Neuronal stem cell (in vitro differentiated cells): ENCODE results near the gene CKAP2L.
"Not testable (repeated sequence)": the region's sequence is repeated elsewhere in the genome, so short reads cannot be mapped to it uniquely, and the experiment has no call there.

Experiments used
- DNase-seq: peaks from one replicate; pipeline ENCODE4 v3.0.0-alpha.2; 2013; ENCODE audit warnings: low spot score
- H2AFZ ChIP-seq: one replicate; pipeline ENCODE4 v1.6.1; 2013; ENCODE audit warnings: mild to moderate bottlenecking, low read length, inconsistent platforms
- H2AK5ac ChIP-seq: 2 replicates; pipeline ENCODE4 v1.6.1; 2013; ENCODE audit warnings: low read depth, mild to moderate bottlenecking, inconsistent platforms, low read length, moderate library complexity, mixed read lengths
- H2BK120ac ChIP-seq: 2 replicates; pipeline ENCODE4 v1.6.1; 2013; ENCODE audit warnings: low read depth, mild to moderate bottlenecking, inconsistent platforms, low read length, moderate library complexity, mixed read lengths
- H2BK12ac ChIP-seq: one replicate; pipeline ENCODE4 v1.6.1; 2013; ENCODE audit warnings: low read length, inconsistent platforms
- H2BK15ac ChIP-seq: 2 replicates; pipeline ENCODE4 v1.6.1; 2013; ENCODE audit warnings: mild to moderate bottlenecking, low read length, inconsistent platforms, mixed read lengths
- H2BK5ac ChIP-seq: one replicate; pipeline ENCODE4 v1.6.1; 2013; ENCODE audit warnings: inconsistent platforms, mild to moderate bottlenecking, low read length, moderate library complexity
- H3K14ac ChIP-seq: one replicate; pipeline ENCODE4 v1.6.1; 2013; ENCODE audit warnings: low read length, inconsistent platforms
- H3K18ac ChIP-seq: 2 replicates; pipeline ENCODE4 v1.6.1; 2013; ENCODE audit warnings: low read length, inconsistent platforms
- H3K23ac ChIP-seq: 2 replicates; pipeline ENCODE4 v1.6.1; 2013; ENCODE audit warnings: low read depth, mild to moderate bottlenecking, mixed read lengths, low read length, inconsistent platforms; ENCODE audit not compliant: poor library complexity
- H3K27ac ChIP-seq: replicated peaks from 3 replicates; pipeline ENCODE4 v1.5.1; 2013; ENCODE audit warnings: low read length, inconsistent platforms
- H3K27me3 ChIP-seq, 3 experiments: 2 replicates each; pipeline ENCODE4 v1.6.1; 2013; ENCODE audit warnings: low read length in 3 of 3, mild to moderate bottlenecking in 2 of 3, inconsistent platforms in 1 of 3, low read depth in 1 of 3, mixed read lengths in 1 of 3, moderate library complexity in 1 of 3; ENCODE audit not compliant: control insufficient read depth in 3 of 3, insufficient read depth in 3 of 3
- H3K36me3 ChIP-seq, 2 donors: replicated peaks in 1 of 2; 2 replicates each; pipeline ENCODE4 v1.6.1; 2013; ENCODE audit warnings: low read length in 2 of 2; ENCODE audit not compliant: control insufficient read depth in 2 of 2, insufficient read depth in 2 of 2
- H3K4ac ChIP-seq: 2 replicates; pipeline ENCODE4 v1.6.1; 2013; ENCODE audit warnings: inconsistent platforms, mild to moderate bottlenecking, low read length, moderate library complexity
- H3K4me1 ChIP-seq, 2 donors: 1 replicate in 1 of 2; 2 replicates in 1 of 2; pipeline ENCODE4 v1.6.1; 2013; ENCODE audit warnings: low read length in 2 of 2, low read depth in 1 of 2; ENCODE audit not compliant: control insufficient read depth in 2 of 2, insufficient read depth in 1 of 2
- H3K4me2 ChIP-seq: one replicate; pipeline ENCODE4 v1.6.1; 2013; ENCODE audit warnings: mild to moderate bottlenecking, low read length, inconsistent platforms; ENCODE audit not compliant: insufficient read depth, poor library complexity, severe bottlenecking
- H3K4me3 ChIP-seq, 2 donors: 2 replicates each; pipeline ENCODE4 v1.5.1; 2013; ENCODE audit warnings: low read length in 2 of 2, mild to moderate bottlenecking in 2 of 2, inconsistent platforms in 1 of 2, moderate library complexity in 1 of 2
- H3K79me1 ChIP-seq: one replicate; pipeline ENCODE4 v1.6.1; 2013; ENCODE audit warnings: low read depth, mild to moderate bottlenecking, inconsistent platforms, low read length, moderate library complexity
- H3K9ac ChIP-seq: one replicate; pipeline ENCODE4 v1.6.1; 2013; ENCODE audit warnings: mild to moderate bottlenecking, low read depth, low read length, inconsistent platforms; ENCODE audit not compliant: poor library complexity
- H3K9me3 ChIP-seq, 2 donors: replicated peaks in 1 of 2; 2 replicates each; pipeline versions ENCODE3 to v1.6.1; 2013; ENCODE audit warnings: low read length in 2 of 2, mild to moderate bottlenecking in 2 of 2, inconsistent platforms in 1 of 2, low read depth in 1 of 2, mixed read lengths in 1 of 2, moderate library complexity in 1 of 2; ENCODE audit not compliant: control insufficient read depth in 2 of 2, insufficient read depth in 1 of 2
- H4K8ac ChIP-seq: one replicate; pipeline ENCODE4 v1.6.1; 2013; ENCODE audit warnings: low read depth, mild to moderate bottlenecking, inconsistent platforms, low read length, moderate library complexity
- H4K91ac ChIP-seq: one replicate; pipeline ENCODE4 v1.6.1; 2013; ENCODE audit warnings: low read length, low read depth, mild to moderate bottlenecking, inconsistent platforms; ENCODE audit not compliant: poor library complexity
- WGBS, 2 donors: extraction: QIAGEN DNeasy Blood & Tissue Kit; methylation state at CpG; one replicate each; pipeline ENCODE4 v1.1.7; 2013; ENCODE audit warnings: missing lambda C conversion rate in 2 of 2, mixed read lengths in 1 of 2; ENCODE audit not compliant: insufficient read length in 2 of 2, insufficient replicate concordance in 1 of 2; ENCODE audit errors: extremely low coverage in 2 of 2; 5-methylcytosine and 5-hydroxymethylcytosine counted together

CKAP2L gene

DNA sequence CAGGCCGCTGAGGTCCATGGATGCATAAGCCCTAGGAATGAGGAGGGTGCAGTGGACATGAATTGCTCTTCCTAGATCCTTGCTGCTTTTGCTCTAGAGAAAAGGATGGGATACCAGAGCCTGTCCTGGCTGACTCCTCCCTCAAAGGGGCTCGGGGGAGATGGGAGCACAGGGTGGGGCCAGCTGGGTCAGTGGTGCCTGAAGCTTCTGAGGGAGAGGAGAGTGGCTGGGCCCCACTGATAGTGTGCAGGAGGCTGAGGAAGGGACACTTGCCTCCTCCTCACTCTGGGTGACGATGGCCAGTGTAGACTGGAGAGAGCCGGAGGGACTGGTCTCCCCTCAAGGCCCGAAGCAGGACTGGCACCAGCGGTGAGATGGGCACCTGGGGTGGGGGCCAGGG, 43.6 kb downstream of the CKAP2L start, which contains the start of gene NT5DC4:
TSS of gene NT5DC4 (plus strand) at position 236 of the 400 bp plus-strand sequence. CDS start at position 296, 60 bp downstream.
- WGBS, 2 donors: no CpG with 5 or more reads among the region's 6 CpGs
- H3K4ac ChIP-seq: no peak within 1 kb of the TSS
- H3K27me3 ChIP-seq: no peaks in the 10 kb centered on the region
- H3K27ac ChIP-seq: no peak within 1 kb of the TSS
- DNase-seq: no peak
- no peaks in the 10 kb centered on the region for H3K36me3 ChIP-seq
- peaks cover 0 to 2% of the 10 kb centered on the region in 2 donors for H3K9me3 ChIP-seq
- no peak within 1 kb of the TSS for H4K91ac ChIP-seq
- no peak within 1 kb of the TSS for H2BK120ac ChIP-seq
- no peak within 1 kb of the TSS for H2BK12ac ChIP-seq
- H3K4me2 ChIP-seq: no peak within 1 kb of the TSS
- no peak within 1 kb of the TSS for H4K8ac ChIP-seq
- H2BK15ac ChIP-seq: no peak within 1 kb of the TSS
- no peak within 1 kb of the TSS for H3K4me3 ChIP-seq
- no peak within 1 kb of the TSS for H2BK5ac ChIP-seq
- H3K9ac ChIP-seq: no peak within 1 kb of the TSS
- H2AK5ac ChIP-seq: no peak within 1 kb of the TSS
- H3K79me1 ChIP-seq: no peaks in the 10 kb centered on the region
- peak within 1 kb of the TSS; percentile 35 for H3K18ac ChIP-seq
- peak within 1 kb of the TSS; percentile 38 for H3K23ac ChIP-seq
- no peak within 1 kb of the TSS for H3K14ac ChIP-seq
- no peak within 1 kb of the TSS for H2AFZ ChIP-seq
- no peaks in the 10 kb centered on the region for H3K4me1 ChIP-seq

DNA sequence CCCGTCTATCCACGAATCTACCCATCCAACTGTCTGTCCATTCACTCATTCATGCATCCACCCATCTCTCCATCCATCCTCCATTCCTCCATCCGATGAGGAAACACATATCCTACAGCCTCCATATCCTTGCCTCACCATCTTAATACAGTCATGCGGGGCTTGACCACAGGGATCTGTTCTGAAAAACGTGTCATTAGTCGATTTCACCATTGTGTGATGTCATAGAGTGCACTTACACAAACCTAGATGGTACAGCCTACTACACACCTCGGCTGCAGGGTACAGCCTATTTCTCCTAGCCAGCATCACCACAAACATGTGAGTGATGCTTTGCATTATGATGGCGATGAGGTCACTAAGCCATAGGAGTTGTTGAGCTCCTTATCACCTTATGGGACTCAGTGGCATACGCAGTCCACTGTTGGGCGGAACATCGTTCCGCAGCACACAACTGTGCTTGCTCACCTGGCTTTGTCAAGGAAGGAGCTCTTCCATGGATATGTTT, 45.5 kb downstream of the CKAP2L start:
- H3K36me3 ChIP-seq: no peaks in the 10 kb centered on the region
- H2BK5ac ChIP-seq: no peak overlapping the region
- no peak overlapping the region for H4K91ac ChIP-seq
- no peak overlapping the region for H3K23ac ChIP-seq
- peak overlapping the region; percentile 12 for H3K9ac ChIP-seq
- H2BK120ac ChIP-seq: no peak overlapping the region
- no peak overlapping the region for H4K8ac ChIP-seq
- H2AK5ac ChIP-seq: no peak overlapping the region
- H3K27me3 ChIP-seq: no peaks in the 10 kb centered on the region
- no peak overlapping the region for H3K18ac ChIP-seq
- no peaks in the 10 kb centered on the region for H3K4me1 ChIP-seq
- no CpG with 5 or more reads among the region's 12 CpGs for WGBS, 2 donors
- no peak overlapping the region for H3K4me2 ChIP-seq
- no peak overlapping the region for H3K4me3 ChIP-seq
- no peaks in the 10 kb centered on the region for H3K79me1 ChIP-seq
- H3K4ac ChIP-seq: no peak overlapping the region
- H3K9me3 ChIP-seq: peaks cover 0 to 2% of the 10 kb centered on the region in 2 donors
- no peak overlapping the region for H2BK15ac ChIP-seq
- H3K14ac ChIP-seq: no peak overlapping the region
- H2AFZ ChIP-seq: no peak overlapping the region
- no peak for DNase-seq
- H2BK12ac ChIP-seq: no peak overlapping the region
- H3K27ac ChIP-seq: no peak overlapping the region

DNA sequence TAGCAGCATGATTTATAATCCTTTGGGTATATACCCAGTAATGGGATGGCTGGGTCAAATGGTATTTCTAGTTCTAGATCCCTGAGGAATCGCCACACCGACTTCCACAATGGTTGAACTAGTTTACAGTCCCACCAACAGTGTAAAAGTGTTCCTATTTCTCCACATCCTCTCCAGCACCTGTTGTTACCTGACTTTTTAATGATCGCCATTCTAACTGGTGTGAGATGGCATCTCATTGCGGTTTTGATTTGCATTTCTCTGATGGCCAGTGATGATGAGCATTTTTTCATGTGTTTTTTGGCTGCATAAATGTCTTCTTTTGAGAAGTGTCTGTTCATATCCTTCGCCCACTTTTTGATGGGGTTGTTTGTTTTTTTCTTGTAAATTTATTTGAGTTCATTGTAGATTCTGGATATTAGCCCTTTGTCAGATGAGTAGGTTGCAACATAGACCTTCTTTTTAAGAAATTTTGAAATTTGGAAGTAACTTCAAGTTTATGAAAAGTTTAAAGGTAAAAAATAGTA, 47.5 kb downstream of the CKAP2L start:
- H2AK5ac ChIP-seq, H3K4ac ChIP-seq, H3K23ac ChIP-seq, H3K9me3 ChIP-seq, H2AFZ ChIP-seq, H3K79me1 ChIP-seq, H2BK120ac ChIP-seq, H3K27ac ChIP-seq, H4K91ac ChIP-seq, H3K9ac ChIP-seq, DNase-seq, H3K14ac ChIP-seq, H2BK5ac ChIP-seq, H3K4me3 ChIP-seq, H2BK15ac ChIP-seq, H3K36me3 ChIP-seq, H2BK12ac ChIP-seq, H3K18ac ChIP-seq, H4K8ac ChIP-seq, H3K4me2 ChIP-seq, H3K27me3 ChIP-seq: not testable (repeated sequence)
- WGBS, 2 donors: no CpG with 5 or more reads among the region's 5 CpGs
- peaks cover 0 to 14% of the 10 kb centered on the region in 2 donors for H3K4me1 ChIP-seq

DNA sequence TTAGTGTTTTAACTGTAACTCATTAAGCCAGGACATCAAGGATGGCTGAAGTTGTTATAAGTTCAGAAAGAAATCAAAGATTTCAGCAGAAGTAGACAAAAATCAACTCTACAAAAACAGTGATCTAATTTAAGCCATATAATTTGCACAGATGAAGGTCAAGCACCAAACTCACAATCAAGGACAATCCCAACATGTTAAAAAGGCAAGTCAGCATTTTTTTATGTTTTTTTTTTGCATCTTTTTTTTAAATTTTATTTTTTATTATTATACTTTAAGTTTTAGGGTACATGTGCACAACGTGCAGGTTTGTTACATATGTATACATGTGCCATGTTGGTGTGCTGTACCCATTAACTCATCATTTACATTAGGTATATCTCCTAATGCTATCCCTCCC, 48.3 kb downstream of the CKAP2L start:
- H3K27ac ChIP-seq, H3K27me3 ChIP-seq, H4K91ac ChIP-seq, H2AFZ ChIP-seq, H3K14ac ChIP-seq, H3K4me2 ChIP-seq, H4K8ac ChIP-seq, H2AK5ac ChIP-seq, H3K9me3 ChIP-seq, H3K23ac ChIP-seq, H2BK15ac ChIP-seq, H3K4me3 ChIP-seq, DNase-seq, H3K18ac ChIP-seq, H3K4ac ChIP-seq, H3K36me3 ChIP-seq, H2BK12ac ChIP-seq, H3K79me1 ChIP-seq, H2BK5ac ChIP-seq, H3K9ac ChIP-seq, H2BK120ac ChIP-seq: not testable (repeated sequence)
- no CpG with 5 or more reads among the region's 1 CpG for WGBS, 2 donors
- H3K4me1 ChIP-seq: peaks cover 0 to 14% of the 10 kb centered on the region in 2 donors
